ENCODE data around the gene GRIA4.

Gene GRIA4

GRCh38 chr11:105609832-105610781, at the start of gene GRIA4:
GRIA4 (plus strand) TSS chr11:105610073; CDS start chr11:105610998, 925 bp downstream.
- DNase-seq, result no peak

GRCh38 chr11:105573091-105573490, 36.8 kb upstream of the GRIA4 start:
- no peak for DNase-seq

- DNase-seq, result no peak
Observed at GRCh38 chr11:105574974-105575373, 34.9 kb upstream of the GRIA4 start.

GRCh38 chr11:105577641-105578040, 32.2 kb upstream of the GRIA4 start:
- no peak for DNase-seq

GRCh38 chr11:105579111-105579510, 30.8 kb upstream of the GRIA4 start:
- no peak for DNase-seq

GRCh38 chr11:105582497-105582896, 27.4 kb upstream of the GRIA4 start:
- DNase-seq, result no peak

GRCh38 chr11:105588001-105588400, 21.9 kb upstream of the GRIA4 start:
- DNase-seq, result no peak

GRCh38 chr11:105589346-105589745, 20.5 kb upstream of the GRIA4 start:
- no peak for DNase-seq

- DNase-seq, result no peak
Observed at GRCh38 chr11:105592035-105592434, 17.8 kb upstream of the GRIA4 start.

- DNase-seq, result no peak
Observed at GRCh38 chr11:105598371-105598770, 11.5 kb upstream of the GRIA4 start.

- DNase-seq, result no peak
Observed at GRCh38 chr11:105603156-105603555, 6.7 kb upstream of the GRIA4 start.

GRCh38 chr11:105609341-105609781, 512 bp upstream of the GRIA4 start:
- no peak for DNase-seq

GRCh38 chr11:105610871-105611571, 1.1 kb downstream of the GRIA4 start:
- DNase-seq, result no peak

- no peak for DNase-seq
Observed at GRCh38 chr11:105611572-105612441, 1.9 kb downstream of the GRIA4 start.

GRCh38 chr11:105612771-105613170, 2.9 kb downstream of the GRIA4 start:
- DNase-seq, result peak; percentile 21

GRCh38 chr11:105613183-105613582, 3.3 kb downstream of the GRIA4 start:
- DNase-seq, result no peak

- DNase-seq, result no peak
Observed at GRCh38 chr11:105618343-105618955, 8.6 kb downstream of the GRIA4 start.

- no peak for DNase-seq
Observed at GRCh38 chr11:105619556-105619955, 9.7 kb downstream of the GRIA4 start.

- no peak for DNase-seq
Observed at GRCh38 chr11:105622016-105622415, 12.1 kb downstream of the GRIA4 start.

- DNase-seq, result no peak
Observed at GRCh38 chr11:105632316-105632715, 22.4 kb downstream of the GRIA4 start.

GRCh38 chr11:105635466-105635865, 25.6 kb downstream of the GRIA4 start:
- DNase-seq, result no peak

GRCh38 chr11:105636496-105636895, 26.6 kb downstream of the GRIA4 start:
- no peak for DNase-seq
